Cardiac septum (tissue), 1 donor: ENCODE data around the gene MTNR1A. TPM values are rescaled to one million over a fixed set of nuclear protein-coding genes. Genes with fewer than 3 reads are reported as not detected.
"Not testable (repeated sequence)": the region's sequence is repeated elsewhere in the genome, so short reads cannot be mapped to it uniquely, and the experiment has no call there.

Experiments used
- DNase-seq: peaks from one replicate; pipeline ENCODE4 v3.0.0-alpha.2; 2020; ENCODE audit warnings: low spot score
- intact Hi-C: fragments of 100-400 bp; cut with DNase I; formaldehyde crosslinking; loops from one replicate; pipeline ENCODE4 v1.14.0; 2022
- total RNA-seq: library from RNA; stranded (reverse); fragmentation: NEBNext Ultra II Directional; extraction: Animal tissue kit (Norgen Biotek cat#: 25700); gene quantifications from one replicate; pipeline ENCODE4 v1.2.1, GENCODE V29; 2021
- donor health status: DM: no; HTN: no; CAD: no.

MTNR1A gene
- total RNA-seq, 1 donor from 2014 or later: not detected

DNA sequence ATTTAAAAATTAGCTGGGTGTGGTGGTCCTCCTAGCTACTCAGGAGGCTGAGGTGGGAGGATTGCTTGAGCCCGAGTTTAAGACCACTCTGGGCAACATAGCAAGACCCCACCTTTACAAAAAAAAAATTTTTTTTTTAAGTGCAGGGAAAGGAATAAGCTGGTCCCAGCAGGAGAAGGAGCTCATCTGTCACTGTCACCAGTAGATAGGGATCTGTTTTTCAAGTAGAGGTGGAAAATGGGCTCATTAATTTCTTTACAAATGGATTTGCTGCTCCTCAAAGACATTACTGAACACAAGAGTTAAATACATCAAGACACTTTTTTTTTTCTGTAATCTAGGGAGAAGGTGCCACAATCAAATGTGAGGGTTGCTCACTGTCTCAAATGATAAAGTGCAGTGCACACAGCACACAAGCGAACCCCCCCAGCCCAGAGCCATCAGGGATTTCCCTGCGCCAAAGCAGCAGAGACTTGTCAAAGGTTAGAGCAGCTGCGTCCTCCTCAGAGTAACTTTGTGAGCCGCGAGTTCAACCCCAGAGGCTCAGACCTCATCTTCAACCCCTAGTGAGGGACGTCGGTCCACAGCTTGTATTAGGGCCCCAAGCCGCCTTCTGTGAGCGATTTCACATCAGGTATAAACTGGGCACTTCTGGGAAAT lies 14.3 kb upstream of the MTNR1A start:
- no peak for DNase-seq
- intact Hi-C loops: no loop called here

DNA sequence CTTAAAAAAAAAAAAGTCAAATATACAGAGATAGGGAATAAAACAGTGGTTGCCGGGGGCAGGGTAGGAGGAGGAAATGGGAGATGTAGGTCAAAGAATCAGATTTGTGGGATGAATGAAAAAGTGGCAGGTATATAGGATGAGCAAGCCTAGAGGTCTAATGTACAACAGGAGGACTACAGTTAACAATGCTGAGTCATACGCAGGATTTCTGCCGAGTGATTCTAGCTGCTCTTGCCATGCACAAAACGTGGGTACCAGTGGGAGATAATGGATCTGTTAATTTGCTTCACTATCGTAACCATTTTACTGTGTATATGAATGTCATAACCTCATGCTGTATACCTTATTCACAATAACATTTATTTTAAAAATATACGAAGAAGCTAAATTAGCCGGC lies 10.7 kb upstream of the MTNR1A start:
- intact Hi-C loops: no loop called here
- no peak for DNase-seq

- no peak for DNase-seq
- intact Hi-C loops: no loop called here
Observed at GRCh38 chr4:186563761-186564160, 8.4 kb upstream of the MTNR1A start.

DNA sequence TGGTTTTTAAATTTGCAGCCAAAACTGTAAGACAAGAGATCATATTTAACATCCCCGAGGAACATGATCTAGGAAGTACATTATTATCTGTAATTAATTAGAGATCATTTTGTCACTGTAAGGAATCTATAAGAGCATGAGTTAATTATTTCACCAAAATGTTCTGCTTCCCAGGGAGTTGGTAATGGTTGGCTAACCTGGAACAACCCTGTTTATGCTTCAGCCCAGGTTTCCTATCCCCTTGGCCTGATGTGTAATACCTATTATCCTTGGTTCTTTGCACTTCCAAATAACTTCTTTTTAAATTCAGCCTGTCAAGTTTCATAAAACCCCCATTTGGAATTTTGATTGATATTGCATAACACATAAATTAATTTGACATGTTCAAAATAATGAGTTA lies 6.4 kb upstream of the MTNR1A start:
- intact Hi-C loops: no loop called here
- DNase-seq: no peak

DNA sequence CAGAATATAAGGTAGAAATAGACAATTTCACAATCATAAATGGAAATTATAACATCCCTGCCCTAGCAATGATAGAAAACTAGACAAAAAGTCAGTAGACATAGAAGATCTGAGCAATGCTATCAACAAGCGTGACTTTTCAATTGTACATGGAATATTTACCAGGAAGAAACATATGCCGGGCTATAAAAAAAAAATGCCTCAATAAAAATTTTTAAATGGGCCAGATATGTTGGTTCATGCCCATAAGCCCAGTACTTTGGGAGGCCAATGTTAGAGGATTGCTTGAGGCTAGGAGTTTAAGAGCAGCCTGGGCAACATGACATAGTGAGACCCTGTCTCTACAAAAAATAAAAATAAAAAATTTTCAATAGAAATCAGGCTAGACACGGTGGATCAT lies 5.3 kb upstream of the MTNR1A start:
- intact Hi-C loops: no loop called here
- DNase-seq: no peak

DNA sequence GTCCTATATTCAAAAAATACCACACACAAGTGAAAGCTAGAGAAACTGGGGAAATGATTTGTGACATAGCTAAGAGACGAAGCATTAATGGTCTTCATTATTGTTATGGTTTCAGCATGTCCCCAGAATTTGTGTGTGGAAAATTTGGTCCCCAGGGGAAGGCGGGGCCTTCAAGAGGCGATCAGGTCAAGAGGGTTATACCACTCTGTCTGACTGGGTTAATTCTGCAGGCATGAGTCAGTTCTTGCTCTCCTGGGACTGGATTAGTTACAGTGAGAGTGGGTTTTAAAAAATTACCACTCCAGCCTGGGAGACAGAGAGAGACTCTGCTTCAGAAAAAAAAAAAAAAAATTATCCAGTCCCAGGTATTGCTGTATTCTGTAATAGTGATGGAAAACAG lies 2.1 kb upstream of the MTNR1A start:
- DNase-seq: no peak
- intact Hi-C loops: no loop called here

GRCh38 chr4:186557061-186557460 lies 1.7 kb upstream of the MTNR1A start:
- intact Hi-C loops: no loop called here
- no peak for DNase-seq

- DNase-seq: no peak
- intact Hi-C loops: no loop called here
Observed at GRCh38 chr4:186554539-186554913, 841 bp downstream of the MTNR1A start.

DNA sequence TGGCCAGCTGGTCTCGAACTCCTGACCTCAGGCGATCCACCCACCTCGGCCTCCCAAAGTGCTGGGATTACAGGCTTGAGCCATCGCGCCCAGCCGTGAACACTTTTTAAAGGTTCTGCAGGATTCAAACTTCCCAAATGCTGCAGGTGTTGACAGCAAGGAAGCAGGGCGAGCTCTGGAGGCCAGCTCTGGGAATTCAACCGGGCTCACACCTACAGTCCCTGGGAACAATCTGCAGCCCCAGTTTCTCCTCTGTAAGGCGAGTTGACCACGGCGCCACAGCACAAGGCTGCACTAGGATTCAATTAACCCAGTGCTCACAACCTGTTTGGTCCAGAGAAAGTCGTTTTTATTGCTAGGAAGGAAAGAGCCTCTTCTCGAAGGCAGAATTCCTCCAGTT lies 1.6 kb downstream of the MTNR1A start:
- DNase-seq: no peak
- intact Hi-C loops: no loop called here

GRCh38 chr4:186551849-186552248 lies 3.5 kb downstream of the MTNR1A start:
- intact Hi-C loops: no loop called here

DNA sequence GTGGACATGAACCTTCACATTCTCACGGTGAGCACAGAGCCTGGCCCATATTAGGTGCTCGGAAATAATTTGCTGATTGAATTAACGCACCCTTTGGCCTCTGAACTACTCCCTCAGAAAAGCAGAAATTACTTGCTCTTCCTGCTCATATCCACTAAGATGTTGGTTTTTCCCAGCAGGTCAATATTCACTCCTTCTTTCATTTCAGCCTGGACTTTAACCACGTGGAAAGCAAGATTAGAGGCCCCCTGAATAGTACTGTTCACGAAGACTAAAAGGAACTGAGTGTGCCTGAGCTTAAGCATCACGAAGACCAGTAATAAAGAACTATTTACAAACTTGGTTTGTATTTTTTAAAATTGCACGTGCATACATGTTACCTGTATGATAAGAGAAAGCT lies 9.9 kb downstream of the MTNR1A start:
- intact Hi-C loops: no loop called here
- DNase-seq: no peak

More at GRCh38 chr4:186551849-186552248, 3.5 kb downstream of the MTNR1A start:
- DNase-seq: no peak

GRCh38 chr4:186543206-186543605 lies 12.2 kb downstream of the MTNR1A start:
- no peak for DNase-seq
- intact Hi-C loops: no loop called here

GRCh38 chr4:186541801-186542200 lies 13.6 kb downstream of the MTNR1A start:
- intact Hi-C loops: no loop called here
- DNase-seq: no peak

GRCh38 chr4:186537843-186538521 lies 17.4 kb downstream of the MTNR1A start:
- intact Hi-C loops: no loop called here
- DNase-seq: no peak

DNA sequence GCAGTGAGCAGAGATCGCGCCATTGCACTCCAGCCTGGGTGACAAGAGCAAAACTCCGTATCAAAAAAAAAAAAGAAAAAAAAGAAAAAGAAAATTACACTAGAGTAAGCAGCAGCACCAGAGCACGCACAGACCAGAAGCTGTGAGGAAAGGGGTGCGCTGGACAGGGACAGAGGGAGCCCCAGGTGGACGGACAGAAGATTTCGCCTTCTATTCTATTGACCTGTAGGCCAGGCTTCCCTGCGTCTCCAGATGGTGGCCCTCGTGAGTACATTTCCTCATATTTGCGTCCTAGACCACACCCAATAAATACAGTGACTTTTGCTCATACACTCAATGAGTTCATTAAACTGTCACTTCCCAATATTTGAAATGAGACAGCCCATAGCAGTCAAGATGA lies 19.1 kb downstream of the MTNR1A start:
- DNase-seq: no peak
- intact Hi-C loops: no loop called here

DNA sequence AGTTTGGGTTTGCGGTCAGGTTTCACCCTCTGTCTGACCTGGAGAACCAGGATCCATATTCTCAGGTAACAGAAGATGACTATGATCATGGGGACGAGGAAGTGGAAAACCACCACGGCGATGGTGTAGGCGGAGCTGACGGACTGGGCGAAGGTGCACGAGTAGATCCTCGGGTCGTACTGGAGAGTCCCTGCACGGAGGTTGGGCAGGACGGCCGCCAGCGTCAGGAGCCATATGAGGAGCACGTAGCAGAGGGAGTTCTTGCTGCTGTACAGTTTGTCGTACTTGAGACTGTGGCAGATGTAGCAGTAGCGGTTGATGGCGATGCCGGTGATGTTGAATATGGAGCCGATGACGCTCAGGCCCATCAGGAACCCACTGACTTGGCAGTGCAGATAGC lies 21.3 kb downstream of the MTNR1A start:
- no peak for DNase-seq
- intact Hi-C loops: no loop called here

- intact Hi-C loops, DNase-seq: not testable (repeated sequence)
Observed at GRCh38 chr4:186523927-186524326, 31.4 kb downstream of the MTNR1A start.

GRCh38 chr4:186516287-186516686 lies 39.1 kb downstream of the MTNR1A start:
- DNase-seq: no peak
- intact Hi-C loops: no loop called here

- intact Hi-C loops: no loop called here
- DNase-seq: no peak
Observed at GRCh38 chr4:186514271-186514950, 41.0 kb downstream of the MTNR1A start.

DNA sequence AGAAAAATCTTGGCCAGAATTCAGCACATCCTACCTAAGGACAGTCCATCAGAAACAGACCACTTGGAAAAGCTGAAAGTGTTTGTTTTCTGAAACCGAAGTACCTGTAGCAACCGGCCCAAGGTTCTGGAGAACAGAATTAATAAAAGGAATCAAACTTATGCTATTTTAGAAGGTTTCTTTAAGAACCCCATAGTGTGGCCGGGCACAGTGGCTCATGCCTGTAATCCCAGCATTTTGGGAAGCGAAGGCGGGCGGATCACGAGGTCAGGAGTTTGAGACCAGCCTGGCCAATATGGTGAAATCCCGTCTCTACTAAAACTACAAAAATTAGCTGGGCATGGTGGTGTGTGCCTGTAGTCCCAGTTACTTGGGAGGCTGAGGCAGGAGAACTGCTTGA lies 50.6 kb downstream of the MTNR1A start:
- DNase-seq, intact Hi-C loops: not testable (repeated sequence)

DNA sequence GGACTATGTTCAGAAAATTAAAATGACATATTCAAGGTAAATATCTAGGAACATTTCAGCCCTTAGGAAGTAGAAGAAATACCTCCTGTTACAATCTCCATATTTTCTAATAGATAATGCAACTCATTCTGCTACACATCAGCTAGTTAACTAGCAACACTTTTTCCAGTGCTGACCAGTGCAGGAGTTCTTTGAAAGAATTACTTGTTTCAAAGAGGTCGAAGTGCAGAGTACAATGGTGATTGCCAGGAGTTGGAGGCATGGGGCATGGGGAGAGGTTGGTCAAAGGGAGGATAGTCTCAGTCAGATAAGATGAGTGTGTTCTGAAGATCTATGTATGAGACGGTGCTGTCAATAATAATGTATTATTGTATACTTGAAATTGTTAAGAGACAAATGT lies 53.1 kb downstream of the MTNR1A start:
- intact Hi-C loops: no loop called here

More for the DNA sequence above, 53.1 kb downstream of the MTNR1A start:
- no peak for DNase-seq
